K562 (cell line): Measurements from ENCODE around the gene TMEM178A. TPM values are rescaled to one million over a fixed set of nuclear protein-coding genes. Genes with fewer than 3 reads are reported as not detected.

Experiments
- ATAC-seq: fragments of 200-7000 bp; cut with Tn5 transposase; 3 replicates; pipeline ENCODE4 v1.9.1; 2020; ENCODE audit warnings: moderate library complexity
- BruUV-seq: library from RNA; stranded (reverse); fragments of 400-500 nt; replicated peaks from 2 replicates; lab custom pipeline; 2021; lab: Mats Ljungman, UMichigan
- CTCF ChIA-PET: fragments of 300-600 bp; formaldehyde crosslinking; extraction: SDS; loops from one replicate; lab custom pipeline; 2021; ENCODE audit warnings: low intra/inter-chr PET ratio; lab: Yijun Ruan, JAX
- POLR2A ChIA-PET: fragments of 300-600, 350-650 bp; sonication (Branson Sonifier 250); formaldehyde crosslinking; extraction: SDS; loops from one replicate; lab custom pipeline; 2021; ENCODE audit warnings: antibody characterized with exemption, inconsistent platforms; lab: Yijun Ruan, JAX
- DNase-seq, 4 experiments: peaks; one replicate each; pipeline versions ENCODE4 v3.0.0 to v3.0.0-alpha.2; 2011 to 2018; ENCODE audit warnings: low spot score in 3 of 4, mixed read lengths in 3 of 4; ENCODE audit errors: extremely low read depth in 1 of 4
- FAIRE-seq: peaks from 2 replicates; lab custom pipeline; 2011; peaks lifted over from hg19 to GRCh38; lab: Jason Lieb, UNC
- H2AFZ ChIP-seq: 2 replicates; pipeline ENCODE4 v1.6.0; 2011; ENCODE audit warnings: low read depth, low read length, control low read depth, inconsistent platforms
- H3K27ac ChIP-seq: fragments of 200-600 bp; 3 replicates; pipeline ENCODE4 v1.8.0; 2011; ENCODE audit warnings: low read depth, mild to moderate bottlenecking, control low read depth, inconsistent platforms, low read length, moderate library complexity, mixed read lengths; ENCODE audit errors: extremely low read depth
- H3K27me3 ChIP-seq, 2 experiments: fragments of 300-600 bp in 1 of 2; 2 replicates in 1 of 2; 3 replicates in 1 of 2; pipeline versions ENCODE4 v1.6.0 to v1.8.0; 2011; ENCODE audit warnings: inconsistent platforms in 2 of 2, low read length in 2 of 2, mild to moderate bottlenecking in 1 of 2, mixed read lengths in 1 of 2, moderate library complexity in 1 of 2; ENCODE audit not compliant: control insufficient read depth in 2 of 2, insufficient read depth in 2 of 2
- H3K36me3 ChIP-seq: fragments of 300-600 bp; 3 replicates; pipeline ENCODE4 v1.8.0; 2011; ENCODE audit warnings: mild to moderate bottlenecking, low read length, inconsistent platforms; ENCODE audit not compliant: control insufficient read depth, insufficient read depth
- H3K4me1 ChIP-seq, 2 experiments: fragments of 200-600 bp in 1 of 2; replicated peaks in 1 of 2; 2 replicates in 1 of 2; 3 replicates in 1 of 2; pipeline versions ENCODE4 v1.5.1 to v1.8.0; 2011; ENCODE audit warnings: inconsistent platforms in 2 of 2, low read length in 2 of 2, mild to moderate bottlenecking in 1 of 2, mixed read lengths in 1 of 2, moderate library complexity in 1 of 2; ENCODE audit not compliant: control insufficient read depth in 2 of 2, insufficient read depth in 2 of 2
- H3K4me2 ChIP-seq: 2 replicates; pipeline ENCODE4 v1.6.1; 2011; ENCODE audit warnings: low read length, control low read depth, inconsistent platforms, mixed read lengths; ENCODE audit not compliant: insufficient read depth
- H3K4me3 ChIP-seq: fragments of 200-600 bp; sonication (generic), shearing (Covaris generic); 2 replicates; pipeline ENCODE4 v1.5.1; 2016; ENCODE audit warnings: control low read depth, inconsistent platforms
- H3K79me2 ChIP-seq: fragments of 200-600 bp; 3 replicates; pipeline ENCODE4 v1.8.0; 2011; ENCODE audit warnings: low read length, inconsistent platforms; ENCODE audit not compliant: control insufficient read depth, insufficient read depth
- H3K9ac ChIP-seq, 2 experiments: 2 replicates each; pipeline versions ENCODE4 v1.6.0 to v1.6.1; 2011; ENCODE audit warnings: low read depth in 2 of 2, low read length in 2 of 2, control low read depth in 1 of 2, inconsistent platforms in 1 of 2, mild to moderate bottlenecking in 1 of 2, mixed read lengths in 1 of 2; ENCODE audit not compliant: insufficient read depth in 1 of 2
- H3K9me1 ChIP-seq: one replicate; pipeline ENCODE4 v1.6.0; 2011; ENCODE audit warnings: inconsistent platforms, mild to moderate bottlenecking, low read length, moderate library complexity; ENCODE audit not compliant: control insufficient read depth, insufficient read depth
- H3K9me3 ChIP-seq: replicated peaks from 2 replicates; pipeline ENCODE4 v1.5.1; 2011; ENCODE audit warnings: low read depth, low read length, inconsistent platforms; ENCODE audit not compliant: control insufficient read depth, insufficient read depth
- H4K20me1 ChIP-seq: replicated peaks from 2 replicates; pipeline ENCODE4 v1.6.1; 2011; ENCODE audit warnings: low read length, inconsistent platforms, mixed read lengths; ENCODE audit not compliant: control insufficient read depth, insufficient read depth
- CBX5 ChIP-seq: IDR thresholded peaks from 2 replicates; pipeline ENCODE4 v1.6.1; 2014; ENCODE audit warnings: low read depth, borderline replicate concordance
- DDX20 ChIP-seq: fragments of 450-650 bp; IDR thresholded peaks from 2 replicates; pipeline ENCODE4 v1.6.1; 2016; ENCODE audit warnings: missing genetic modification characterization, low read depth, mild to moderate bottlenecking, missing compliant biosample characterization, moderate library complexity
- E2F3 ChIP-seq: fragments of 250-450 bp; sonication (Bioruptor Pico); IDR thresholded peaks from 2 replicates; pipeline ENCODE4 v1.4.0; 2020; ENCODE audit warnings: mild to moderate bottlenecking
- HEY1 ChIP-seq: fragments of 250-450 bp; sonication (Bioruptor Pico); IDR thresholded peaks from 2 replicates; pipeline ENCODE4 v1.5.0; 2020; ENCODE audit warnings: mild to moderate bottlenecking, moderate library complexity, borderline replicate concordance
- JUN ChIP-seq, 2 experiments: sonication (generic) in 1 of 2; formaldehyde crosslinking in 1 of 2; IDR thresholded peaks; 2 replicates each; pipeline versions ENCODE4 v1.6.1 to v1.8.0; 2012 to 2022; ENCODE audit warnings: borderline replicate concordance in 2 of 2, mild to moderate bottlenecking in 2 of 2, improper control_type of control experiment in 1 of 2, low read depth in 1 of 2, low read length in 1 of 2, missing genetic modification reagents in 1 of 2
- MTF1 ChIP-seq: fragments of 250-450 bp; sonication (Bioruptor Pico); IDR thresholded peaks from 2 replicates; pipeline ENCODE4 v1.9.0; 2021; ENCODE audit warnings: moderate library complexity, mild to moderate bottlenecking, inconsistent platforms, borderline replicate concordance
- NR2F6 ChIP-seq: fragments of 450-650 bp; formaldehyde crosslinking; IDR thresholded peaks from 2 replicates; pipeline ENCODE4 v1.4.0; 2020; ENCODE audit warnings: mild to moderate bottlenecking
- NRF1 ChIP-seq, 2 experiments: fragments of 450-650 bp; IDR thresholded peaks in 1 of 2; conservative IDR thresholded peaks in 1 of 2; 2 replicates each; pipeline ENCODE4 v1.6.1; 2014; ENCODE audit warnings: mild to moderate bottlenecking in 2 of 2
- RBFOX2 ChIP-seq: fragments of 200-400 bp; formaldehyde crosslinking; IDR thresholded peaks from 2 replicates; pipeline ENCODE4 v1.6.1; 2017; ENCODE audit warnings: low read depth, mild to moderate bottlenecking, low read length, moderate library complexity
- SMARCA4 ChIP-seq: fragments of 450-650 bp; IDR thresholded peaks from 2 replicates; pipeline ENCODE4 v1.6.1; 2016
- THRAP3 ChIP-seq: fragments of 450-650 bp; IDR thresholded peaks from 2 replicates; pipeline ENCODE4 v1.6.1; 2016; ENCODE audit warnings: mild to moderate bottlenecking, inconsistent platforms, borderline replicate concordance
- XRCC4 ChIP-seq: IDR thresholded peaks from one replicate; pipeline ENCODE4 v1.6.1; 2011; ENCODE audit not compliant: insufficient read depth, insufficient read length; ENCODE audit errors: extremely low read depth
- ZNF512 ChIP-seq: IDR thresholded peaks from 2 replicates; pipeline ENCODE4 v1.6.1; 2016; ENCODE audit warnings: missing genetic modification characterization, missing compliant biosample characterization
- ZNF518B ChIP-seq: fragments of 250-450 bp; sonication (Bioruptor Pico); IDR thresholded peaks from 2 replicates; pipeline ENCODE4 v1.5.0; 2021; ENCODE audit warnings: mild to moderate bottlenecking, moderate library complexity
- ZNF589 ChIP-seq: fragments of 200-800 bp; sonication (Bioruptor generic); IDR thresholded peaks from 2 replicates; pipeline ENCODE4 v1.6.1; 2016; ENCODE audit warnings: low read depth, missing genetic modification characterization, missing compliant biosample characterization
- ZSCAN32 ChIP-seq: fragments of 450-650 bp; formaldehyde crosslinking; IDR thresholded peaks from 2 replicates; pipeline ENCODE4 v1.4.0; 2020; ENCODE audit warnings: mild to moderate bottlenecking, moderate library complexity
- WGBS: fragments of 100-300 bp; shearing (Covaris generic); methylation state at CpG from one replicate; pipeline ENCODE4 v1.1.6; 2016; ENCODE audit warnings: low coverage, mixed read lengths; ENCODE audit not compliant: insufficient coverage; ENCODE audit errors: missing lambda C conversion rate; 5-methylcytosine and 5-hydroxymethylcytosine counted together
- in situ Hi-C: fragments of 300-500 bp; cut with MboI; formaldehyde crosslinking; loops from 4 replicates; pipeline ENCODE4 v1.15.0; 2018; ENCODE audit warnings: inconsistent platforms, mixed read lengths
- intact Hi-C: fragments of 100-400 bp; cut with micrococcal nuclease; formaldehyde crosslinking; loops from 2 replicates; pipeline ENCODE4 v1.14.2; 2022
- polyA plus RNA-seq, 8 experiments: library from polyadenylated mRNA; depleted of rRNA in 4 of 8; stranded (reverse) in 5 of 8; unstranded in 3 of 8; fragments of >200 nt; fragmentation: Nextera tagmentation in 2 of 8; fragmentation: Illumina TruSeq in 1 of 8; extraction: Ambion mirVana in 2 of 8; extraction: Trizol in 1 of 8; gene quantifications; 2 replicates each; pipeline versions ENCODE4 v1.2.1 to v1.2.3, GENCODE V29; 2011 to 2014; ENCODE audit warnings: inconsistent platforms in 1 of 8, missing spikeins in 1 of 8
- total RNA-seq, 7 experiments: library from RNA; depleted of rRNA in 6 of 7; stranded (reverse); fragments of >200 nt in 6 of 7; fragmentation: Illumina TruSeq in 2 of 7; extraction: Trizol in 2 of 7; gene quantifications; 2 replicates each; pipeline versions ENCODE4 v1.2.1 to v1.2.3, GENCODE V29; 2011 to 2021; ENCODE audit warnings: low replicate concordance in 1 of 7

The TMEM178A gene
- total and polyA plus RNA-seq, 9 of the 15 experiments (the other 6 are each of a cell fraction or from before 2014, with no cell fraction given): 0.04 to 0.17 TPM; not detected in 7

DNA sequence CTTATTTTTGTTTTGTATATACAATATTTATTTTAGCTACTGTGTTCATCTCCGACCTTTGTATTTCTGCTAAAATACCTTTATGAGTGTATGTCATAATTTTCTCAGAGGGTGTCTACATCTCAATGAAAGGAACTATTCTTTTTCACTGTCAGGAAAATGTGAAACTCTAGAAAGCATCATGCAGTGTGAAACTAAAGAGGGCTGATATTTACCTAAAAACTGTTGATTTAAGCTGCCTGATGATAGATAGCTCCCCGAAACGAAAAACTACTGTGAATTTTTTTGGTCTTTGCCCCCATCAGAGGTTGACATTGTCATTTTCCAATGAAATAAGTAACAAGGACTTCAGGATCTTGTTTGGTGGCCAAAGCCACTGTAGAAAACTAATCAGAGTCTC lies 38.8 kb downstream of the TMEM178A start:
- in situ Hi-C loops: no loop called here

More for the DNA sequence above, 38.8 kb downstream of the TMEM178A start:
- no peaks in the 10 kb centered on the region for H3K9me1 ChIP-seq
- POLR2A ChIA-PET: no interaction called here
- no peaks in the 10 kb centered on the region for H3K79me2 ChIP-seq
- H3K27ac ChIP-seq: no peak overlapping the region
- peaks cover 11 to 21% of the 10 kb centered on the region in 2 experiments for H3K27me3 ChIP-seq
- H3K9me3 ChIP-seq: peaks cover 4% of the 10 kb centered on the region
- H3K36me3 ChIP-seq: no peaks in the 10 kb centered on the region
- H3K9ac ChIP-seq: no peak overlapping the region
- no peaks in the 10 kb centered on the region for H4K20me1 ChIP-seq
- FAIRE-seq (no peak), ATAC-seq (no peak), DNase-seq (no peak)
- intact Hi-C loops: loop anchor here (5.0 kb wide), 1 partner anchor 112 kb away; no protein-coding TSS in a partner anchor
- H2AFZ ChIP-seq: no peak overlapping the region
- CTCF ChIA-PET: no interaction called here
- no peak overlapping the region for H3K4me3 ChIP-seq
- WGBS: 5% methylated on average over 3 of the region's 3 CpGs
- no TSS peak for BruUV-seq
- H3K4me1 ChIP-seq: no peaks in the 10 kb centered on the region
- no peak for TF ChIP-seq ZNF518B (CRISPR knock-in tag)
- TF ChIP-seq ZSCAN32 (CRISPR knock-in tag): no peak
- no peak for TF ChIP-seq SMARCA4
- no peak for TF ChIP-seq XRCC4
- no peak for TF ChIP-seq NRF1 (conservative IDR thresholded peaks at IDR 0.05 in 1 of 2, IDR thresholded peaks at IDR 0.05 in 1 of 2)
- no peak for TF ChIP-seq ZNF512 (tag)
- TF ChIP-seq NR2F6 (CRISPR knock-in tag): no peak
- no peak for TF ChIP-seq HEY1 (CRISPR knock-in tag)
- TF ChIP-seq THRAP3: no peak
- no peak for TF ChIP-seq RBFOX2
- TF ChIP-seq ZNF589: no peak
- TF ChIP-seq MTF1 (CRISPR knock-in tag): no peak
- TF ChIP-seq CBX5: no peak
- no peak for TF ChIP-seq DDX20
- TF ChIP-seq JUN (IDR thresholded peaks at IDR 0.05; ENCODE audit: borderline replicate concordance, low read depth, low read length): no peak
- TF ChIP-seq JUN (CRISPR knock-in tag; IDR thresholded peaks at IDR 0.05; ENCODE audit: borderline replicate concordance): no peak
- TF ChIP-seq E2F3 (CRISPR knock-in tag): no peak
- H3K4me2 ChIP-seq: no peak overlapping the region
